ENCODE measurements around the gene SYNGR3. TPM values are rescaled to one million over a fixed set of nuclear protein-coding genes. Genes with fewer than 3 reads are reported as not detected.
"Not testable (repeated sequence)": the region's sequence is repeated elsewhere in the genome, so short reads cannot be mapped to it uniquely, and the experiment has no call there.

SYNGR3 gene
- total RNA-seq, 1 donor from 2014 or later, result 2.1 TPM

DNA sequence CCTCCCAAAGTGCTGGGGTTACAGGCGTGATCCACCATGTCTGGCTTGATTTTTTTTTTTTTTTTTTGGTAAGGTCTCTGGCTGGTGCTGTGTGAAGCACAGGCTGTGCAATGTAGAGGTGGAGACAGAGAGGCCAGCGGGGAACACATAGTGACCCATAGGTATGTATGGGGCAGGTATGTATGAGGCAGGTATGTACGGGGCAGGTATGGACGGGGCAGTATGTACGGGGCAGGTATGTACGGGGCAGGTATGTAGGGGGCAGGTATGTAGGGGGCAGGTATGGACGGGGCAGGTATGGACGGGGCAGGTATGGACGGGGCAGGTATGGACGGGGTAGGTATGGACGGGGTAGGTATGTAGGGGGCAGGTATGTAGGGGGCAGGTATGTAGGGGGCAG is 40.3 kb upstream of the SYNGR3 start:
- TF ChIP-seq, protein P1, sequence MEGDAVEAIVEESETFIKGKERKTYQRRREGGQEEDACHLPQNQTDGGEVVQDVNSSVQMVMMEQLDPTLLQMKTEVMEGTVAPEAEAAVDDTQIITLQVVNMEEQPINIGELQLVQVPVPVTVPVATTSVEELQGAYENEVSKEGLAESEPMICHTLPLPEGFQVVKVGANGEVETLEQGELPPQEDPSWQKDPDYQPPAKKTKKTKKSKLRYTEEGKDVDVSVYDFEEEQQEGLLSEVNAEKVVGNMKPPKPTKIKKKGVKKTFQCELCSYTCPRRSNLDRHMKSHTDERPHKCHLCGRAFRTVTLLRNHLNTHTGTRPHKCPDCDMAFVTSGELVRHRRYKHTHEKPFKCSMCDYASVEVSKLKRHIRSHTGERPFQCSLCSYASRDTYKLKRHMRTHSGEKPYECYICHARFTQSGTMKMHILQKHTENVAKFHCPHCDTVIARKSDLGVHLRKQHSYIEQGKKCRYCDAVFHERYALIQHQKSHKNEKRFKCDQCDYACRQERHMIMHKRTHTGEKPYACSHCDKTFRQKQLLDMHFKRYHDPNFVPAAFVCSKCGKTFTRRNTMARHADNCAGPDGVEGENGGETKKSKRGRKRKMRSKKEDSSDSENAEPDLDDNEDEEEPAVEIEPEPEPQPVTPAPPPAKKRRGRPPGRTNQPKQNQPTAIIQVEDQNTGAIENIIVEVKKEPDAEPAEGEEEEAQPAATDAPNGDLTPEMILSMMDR (conservative IDR thresholded peaks at IDR 0.05), result no peak
- no peak for DNase-seq (ENCODE audit: low read depth, low spot score)
- Mint-ChIP-seq H3K36me3 (ENCODE audit: low read depth) (no peaks in the 10 kb centered on the region), H3K27ac (ENCODE audit: unreplicated experiment) (no peak overlapping the region), H3K4me1 (peaks cover 6% of the 10 kb centered on the region), H3K9me3 (peaks cover 2% of the 10 kb centered on the region), H3K4me3 (no peak overlapping the region), H3K27me3 (ENCODE audit: low read depth) (no peaks in the 10 kb centered on the region)

GRCh38 chr16:1950047-1950446 is 39.7 kb upstream of the SYNGR3 start:
- Mint-ChIP-seq H3K9me3 (peaks cover 2% of the 10 kb centered on the region), H3K4me1 (peaks cover 5% of the 10 kb centered on the region), H3K36me3 (ENCODE audit: low read depth) (no peaks in the 10 kb centered on the region), H3K27ac (ENCODE audit: unreplicated experiment) (no peak overlapping the region), H3K27me3 (ENCODE audit: low read depth) (no peaks in the 10 kb centered on the region), H3K4me3 (no peak overlapping the region)
- no peak for DNase-seq (ENCODE audit: low read depth, low spot score)
- TF ChIP-seq, protein P1 (conservative IDR thresholded peaks at IDR 0.05), result no peak

GRCh38 chr16:1950559-1950958 is 39.2 kb upstream of the SYNGR3 start:
- DNase-seq (ENCODE audit: low read depth, low spot score), result no peak
- no peak overlapping the region for H3K4me3 Mint-ChIP-seq

GRCh38 chr16:1953734-1954133 is 36.0 kb upstream of the SYNGR3 start:
- H3K27ac Mint-ChIP-seq (ENCODE audit: unreplicated experiment), result no peak overlapping the region
- no peaks in the 10 kb centered on the region for H3K27me3 Mint-ChIP-seq (ENCODE audit: low read depth)
- H3K9me3 Mint-ChIP-seq, result peaks cover 2% of the 10 kb centered on the region
- peaks cover 5% of the 10 kb centered on the region for H3K4me1 Mint-ChIP-seq
- DNase-seq (ENCODE audit: low read depth, low spot score), result no peak
- TF ChIP-seq, protein P1 (conservative IDR thresholded peaks at IDR 0.05), result no peak
- H3K4me3 Mint-ChIP-seq, result no peak overlapping the region
- H3K36me3 Mint-ChIP-seq (ENCODE audit: low read depth), result no peaks in the 10 kb centered on the region

More at GRCh38 chr16:1950559-1950958, 39.2 kb upstream of the SYNGR3 start:
- Mint-ChIP-seq H3K4me1 (peaks cover 5% of the 10 kb centered on the region), H3K27ac (ENCODE audit: unreplicated experiment) (no peak overlapping the region), H3K27me3 (ENCODE audit: low read depth) (no peaks in the 10 kb centered on the region), H3K9me3 (peaks cover 2% of the 10 kb centered on the region), H3K36me3 (ENCODE audit: low read depth) (no peaks in the 10 kb centered on the region)
- TF ChIP-seq, protein P1 (conservative IDR thresholded peaks at IDR 0.05), result no peak

- Mint-ChIP-seq H3K27me3 (ENCODE audit: low read depth) (peaks cover 10% of the 10 kb centered on the region), H3K4me1 (peaks cover 32% of the 10 kb centered on the region), H3K4me3 (peak overlapping the region; percentile 37), H3K36me3 (ENCODE audit: low read depth) (peaks cover 11% of the 10 kb centered on the region)
- not testable (repeated sequence) for DNase-seq (ENCODE audit: low read depth, low spot score); H3K27ac Mint-ChIP-seq (ENCODE audit: unreplicated experiment); H3K9me3 Mint-ChIP-seq
Observed at GRCh38 chr16:1957434-1958142, 32.2 kb upstream of the SYNGR3 start.

- not testable (repeated sequence) for H3K27ac Mint-ChIP-seq (ENCODE audit: unreplicated experiment); H3K4me3 Mint-ChIP-seq; H3K9me3 Mint-ChIP-seq; DNase-seq (ENCODE audit: low read depth, low spot score)
- Mint-ChIP-seq H3K36me3 (ENCODE audit: low read depth) (peaks cover 15% of the 10 kb centered on the region), H3K4me1 (peaks cover 33% of the 10 kb centered on the region), H3K27me3 (ENCODE audit: low read depth) (peaks cover 10% of the 10 kb centered on the region)
Observed at GRCh38 chr16:1958143-1958491, 31.7 kb upstream of the SYNGR3 start.

All from neural crest cell (in vitro differentiated cells).